GM20431 (cell line): ENCODE data around the gene SDC4.

Experiments used
- in situ Hi-C: fragments of 300-500 bp; cut with MseI, MboI; formaldehyde crosslinking; loops from one replicate; pipeline ENCODE4 v1.15.0; 2020; ENCODE audit warnings: low sequenced_read_pairs; ENCODE audit not compliant: unreplicated experiment

SDC4 gene

GRCh38 chr20:45282700-45283550 is 65.3 kb downstream of the SDC4 start:
- in situ Hi-C loops, result loop anchor here (25.0 kb wide), 1 partner anchor 171 kb away; the partner anchor contains the start of genes KCNS1, WFDC12 and WFDC5

DNA sequence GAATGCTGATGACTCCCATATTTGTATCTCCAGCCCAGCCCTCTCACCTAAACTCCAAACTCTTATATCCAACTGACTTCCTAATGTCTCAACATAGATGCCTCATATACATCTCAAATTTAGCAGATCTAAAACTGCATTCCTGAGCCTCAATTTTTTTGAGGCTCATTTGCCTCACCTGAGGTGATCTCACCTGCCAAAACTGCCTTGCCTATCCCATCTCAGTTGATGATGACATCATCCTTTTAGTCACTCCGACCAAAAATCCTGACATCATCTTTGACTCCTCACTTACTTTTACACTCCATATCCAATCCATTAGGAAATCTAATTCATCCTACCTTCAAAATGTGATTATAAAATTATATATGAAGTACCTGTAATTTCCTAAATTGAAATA is 68.2 kb downstream of the SDC4 start:
- in situ Hi-C loops, result loop anchor here (25.0 kb wide), 1 partner anchor 168 kb away; the partner anchor contains the start of genes KCNS1, WFDC12 and WFDC5

- in situ Hi-C loops, result loop anchor here (25.0 kb wide), 1 partner anchor 163 kb away; the partner anchor contains the start of genes KCNS1, WFDC12 and WFDC5
Observed at GRCh38 chr20:45275338-45275737, 72.9 kb downstream of the SDC4 start.
